Erythroblast (primary cell): Measurements from ENCODE around the gene MERTK.

Experiments used
- GATA1 ChIP-seq: IDR thresholded peaks from 2 replicates; pipeline ENCODE4 v1.6.1; 2011; ENCODE audit warnings: low read depth, mild to moderate bottlenecking, control low read depth, low read length, moderate library complexity
- POLR2A ChIP-seq: IDR thresholded peaks from 2 replicates; pipeline ENCODE4 v1.6.1; 2011; ENCODE audit warnings: mild to moderate bottlenecking, low read length

DNA sequence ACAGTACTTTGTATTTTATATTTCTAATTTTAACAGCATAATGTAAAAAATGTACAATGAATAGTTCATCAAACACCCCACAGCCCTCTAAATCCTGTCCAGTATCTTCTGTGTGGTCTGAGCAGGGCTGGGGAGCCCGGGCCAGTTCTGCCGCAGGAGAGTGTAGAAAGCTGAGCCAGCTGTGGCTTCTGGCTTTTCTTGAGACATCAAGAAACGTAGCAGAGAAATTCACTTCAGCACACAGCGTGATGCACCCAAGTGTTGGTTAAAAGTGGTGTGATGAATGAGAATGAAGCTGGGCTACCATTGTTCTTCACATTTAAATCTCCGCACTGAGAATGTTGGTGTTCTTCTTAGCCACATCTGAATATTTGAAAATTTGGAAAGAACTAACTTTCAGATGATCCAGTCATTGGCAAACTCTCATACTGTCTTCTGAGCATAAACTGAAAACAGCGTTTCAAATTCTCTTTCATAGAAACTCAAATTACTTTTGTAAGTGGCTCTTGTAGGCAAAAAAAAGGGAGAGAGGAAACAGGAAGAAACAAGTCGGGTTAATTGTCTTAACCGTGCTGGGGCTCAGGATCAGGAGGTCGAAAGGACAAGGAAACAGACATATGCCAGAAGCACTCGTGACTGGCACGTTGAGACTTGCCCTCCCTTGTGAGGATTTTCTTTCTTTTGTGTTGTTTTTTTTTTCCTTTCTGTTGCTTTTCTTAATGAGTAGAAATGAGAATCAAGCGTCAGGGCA, 133.2 kb downstream of the MERTK start:
- TF ChIP-seq POLR2A (no peak), GATA1 (no peak)
